Activated CD4-positive, alpha-beta T cell treated with anti-CD3 and anti-CD28 coated beads, Interleukin-10, Interleukin-2, amounts not matched to agents 100 ng/mL and 50 ng/mL, durations not matched to agents 16 hours and 8 hours (primary cell): ENCODE data around the gene DESI2.
"Not testable (repeated sequence)": the region's sequence is repeated elsewhere in the genome, so short reads cannot be mapped to it uniquely, and the experiment has no call there.

ENCODE experiments used
- DNase-seq: peaks from one replicate; pipeline ENCODE4 v3.0.0-alpha.2; 2020

The DESI2 gene

GRCh38 chr1:244709476-244710368 is 56.8 kb downstream of the DESI2 start:
- no peak for DNase-seq

- no peak for DNase-seq
Observed at GRCh38 chr1:244710474-244711062, 57.6 kb downstream of the DESI2 start.

GRCh38 chr1:244712669-244713068 is 59.7 kb downstream of the DESI2 start:
- peak; percentile 63 for DNase-seq

GRCh38 chr1:244713332-244713731 is 60.4 kb downstream of the DESI2 start:
- no peak for DNase-seq

- DNase-seq = no peak
Observed at GRCh38 chr1:244727871-244728474, 75.0 kb downstream of the DESI2 start.

GRCh38 chr1:244730153-244730933 is 77.4 kb downstream of the DESI2 start:
- DNase-seq = peak; percentile 34

- DNase-seq = no peak
Observed at GRCh38 chr1:244730934-244731434, 78.1 kb downstream of the DESI2 start.

GRCh38 chr1:244731651-244732050 is 78.7 kb downstream of the DESI2 start:
- no peak for DNase-seq

- no peak for DNase-seq
Observed at GRCh38 chr1:244732851-244733450, 80.0 kb downstream of the DESI2 start.

- no peak for DNase-seq
Observed at GRCh38 chr1:244735404-244735803, 82.5 kb downstream of the DESI2 start.

GRCh38 chr1:244735876-244736561 is 83.1 kb downstream of the DESI2 start:
- DNase-seq = no peak

GRCh38 chr1:244739140-244739539 is 86.2 kb downstream of the DESI2 start:
- DNase-seq = not testable (repeated sequence)

GRCh38 chr1:244740027-244740617 is 87.2 kb downstream of the DESI2 start:
- not testable (repeated sequence) for DNase-seq

- DNase-seq = no peak
Observed at GRCh38 chr1:244741692-244742091, 88.8 kb downstream of the DESI2 start.

GRCh38 chr1:244749230-244750016 is 96.5 kb downstream of the DESI2 start:
- no peak for DNase-seq

GRCh38 chr1:244751271-244751895 is 98.5 kb downstream of the DESI2 start:
- no peak for DNase-seq

GRCh38 chr1:244755673-244756072 is 102.7 kb downstream of the DESI2 start:
- no peak for DNase-seq

- DNase-seq = no peak
Observed at GRCh38 chr1:244757091-244757939, 104.4 kb downstream of the DESI2 start.
